DMS53 treated with DMSO at 0.1 percent for 48 hours (cell line): Measurements from ENCODE around the gene PFN3.

Source experiments
- DNase-seq: peaks from one replicate; lab custom pipeline; 2025; ENCODE audit not compliant: unreplicated experiment; lab: John Stamatoyannopoulos, UW

PFN3 gene

GRCh38 chr5:177374211-177374610 lies 26.2 kb downstream of the PFN3 start:
- DNase-seq: no peak

- no peak for DNase-seq
Observed at GRCh38 chr5:177373806-177374205, 26.7 kb downstream of the PFN3 start.

GRCh38 chr5:177372910-177373309 lies 27.6 kb downstream of the PFN3 start:
- no peak for DNase-seq

GRCh38 chr5:177372034-177372896 lies 28.2 kb downstream of the PFN3 start:
- no peak for DNase-seq

GRCh38 chr5:177371120-177372033 lies 29.1 kb downstream of the PFN3 start:
- no peak for DNase-seq

GRCh38 chr5:177370488-177371119 lies 29.9 kb downstream of the PFN3 start:
- peak; percentile 78 for DNase-seq

GRCh38 chr5:177369645-177370440 lies 30.6 kb downstream of the PFN3 start:
- no peak for DNase-seq

- DNase-seq: no peak
Observed at GRCh38 chr5:177368869-177369644, 31.4 kb downstream of the PFN3 start.

GRCh38 chr5:177367981-177368868 lies 32.2 kb downstream of the PFN3 start:
- no peak for DNase-seq

- DNase-seq: no peak
Observed at GRCh38 chr5:177367323-177367848, 33.1 kb downstream of the PFN3 start.

GRCh38 chr5:177366528-177367322 lies 33.7 kb downstream of the PFN3 start:
- DNase-seq: no peak

GRCh38 chr5:177365845-177366527 lies 34.5 kb downstream of the PFN3 start:
- DNase-seq: no peak

- DNase-seq: no peak
Observed at GRCh38 chr5:177364159-177364962, 36.1 kb downstream of the PFN3 start.

- no peak for DNase-seq
Observed at GRCh38 chr5:177363565-177363964, 36.9 kb downstream of the PFN3 start.

- DNase-seq: peak; percentile 71
Observed at GRCh38 chr5:177362610-177363507, 37.6 kb downstream of the PFN3 start.

GRCh38 chr5:177362292-177362609 lies 38.2 kb downstream of the PFN3 start:
- DNase-seq: no peak
